ENCODE data around the gene RAB15. TPM values are rescaled to one million over a fixed set of nuclear protein-coding genes. Genes with fewer than 3 reads are reported as not detected.

Gene RAB15
- total and polyA plus RNA-seq, 12 donors, result 8.2 to 94.3 (median 31.6) TPM

- no peak for DNase-seq
- Histone ChIP-seq H3K4me3 (no peak overlapping the region), H3K27ac (peak overlapping the region in 2 of 10 donors; percentile 27 to 33), H3K36me3 (no peaks in the 10 kb centered on the region), H3K4me1 (peaks cover 8 to 36% (median 19%) of the 10 kb centered on the region in 9 donors), H3K27me3 (peaks cover 0 to 2% (median 0%) of the 10 kb centered on the region in 7 donors), H3K9me3 (no peaks in the 10 kb centered on the region)
- ATAC-seq, result no peak
- intact Hi-C loops (cut with DNase I), result loop anchor here in 3 of 10 donors (5.0 to 10.0 kb wide), 3 partner anchors 60 to 190 kb away; partner anchors contain the start of genes FNTB (in 2 of the 3), MAX (in 1 of the 3) and RAB15 (in 1 of the 3)
- 12 to 41% methylated on average over 1 of the region's 1 CpG for WGBS, 2 donors
- TF ChIP-seq CTCF (IDR thresholded peaks at IDR 0.05), result no peak
Measured at GRCh38 chr14:64912261-64912660, 59.9 kb downstream of the RAB15 start.

GRCh38 chr14:64910847-64911495 lies 61.2 kb downstream of the RAB15 start:
- WGBS, 2 donors, result 23 to 26% methylated on average over 3 of the region's 3 CpGs
- intact Hi-C loops (cut with DNase I), result loop anchor here in 3 of 10 donors (5.0 to 10.0 kb wide), 3 partner anchors 61 to 191 kb away; partner anchors contain the start of genes FNTB (in 2 of the 3), MAX (in 1 of the 3) and RAB15 (in 1 of the 3)
- no peak for DNase-seq
- TF ChIP-seq CTCF (IDR thresholded peaks at IDR 0.05), result peak in 8 of 9 donors; percentile 10 to 57 (median 41)
- H3K4me1 ChIP-seq, result peaks cover 8 to 23% (median 11%) of the 10 kb centered on the region in 9 donors
- H3K27ac ChIP-seq, result no peak overlapping the region
- H3K27me3 ChIP-seq, result peaks cover 0 to 2% (median 0%) of the 10 kb centered on the region in 7 donors
- H3K4me3 ChIP-seq, result no peak overlapping the region
- H3K36me3 ChIP-seq, result no peaks in the 10 kb centered on the region
- ATAC-seq, result no peak
- H3K9me3 ChIP-seq, result no peaks in the 10 kb centered on the region

- Histone ChIP-seq H3K27ac (no peak overlapping the region), H3K9me3 (no peaks in the 10 kb centered on the region), H3K27me3 (peaks cover 0 to 2% (median 0%) of the 10 kb centered on the region in 7 donors), H3K36me3 (no peaks in the 10 kb centered on the region), H3K4me3 (no peak overlapping the region), H3K4me1 (no peaks in the 10 kb centered on the region)
- no peak for ATAC-seq
- 68 to 78% methylated on average over 6 of the region's 6 CpGs for WGBS, 2 donors
- no peak for TF ChIP-seq CTCF (IDR thresholded peaks at IDR 0.05)
- intact Hi-C loops (cut with DNase I), result no loop called here
- DNase-seq, result no peak
Measured at GRCh38 chr14:64906022-64906421, 66.1 kb downstream of the RAB15 start.

- Histone ChIP-seq H3K27ac (no peak overlapping the region), H3K36me3 (no peaks in the 10 kb centered on the region), H3K4me1 (no peaks in the 10 kb centered on the region), H3K4me3 (no peak overlapping the region), H3K27me3 (peaks cover 0 to 7% (median 0%) of the 10 kb centered on the region in 7 donors), H3K9me3 (no peaks in the 10 kb centered on the region)
- DNase-seq (no peak), ATAC-seq (no peak)
- 68 to 71% methylated on average over 1 of the region's 1 CpG for WGBS, 2 donors
- TF ChIP-seq CTCF (IDR thresholded peaks at IDR 0.05), result no peak
- intact Hi-C loops (cut with DNase I), result loop anchor here in 2 of 10 donors (10.0 kb wide), 1 partner anchor 225 kb away; no protein-coding TSS in a partner anchor
Measured at GRCh38 chr14:64899958-64900357, 72.2 kb downstream of the RAB15 start.

Other genes starting within 250 kb of the RAB15 start
- gene SPTB, start 92.4 kb downstream of the RAB15 start, total RNA-seq, result 100 to 1,000 TPM in 2 of 10 donors, 10 to 100 TPM in 8; 81.8 to 114 (median 94.8) TPM
- 10 to 100 TPM; 24.0 to 64.7 TPM for gene SPTB, start 92.4 kb downstream of the RAB15 start, polyA plus RNA-seq
- 10 to 100 TPM; 59.2 to 98.8 (median 76.3) TPM for gene CHURC1, start 57.9 kb downstream of the RAB15 start, total RNA-seq
- 10 to 100 TPM; 46.2 to 49.4 TPM for gene CHURC1, start 57.9 kb downstream of the RAB15 start, polyA plus RNA-seq
- not detected for gene GPX2, start 29.6 kb downstream of the RAB15 start, total RNA-seq
- not detected for gene GPX2, start 29.6 kb downstream of the RAB15 start, polyA plus RNA-seq
- 10 to 100 TPM; 14.6 to 20.8 (median 16.9) TPM for gene FNTB, start 14.6 kb upstream of the RAB15 start, total RNA-seq
- gene FNTB, start 14.6 kb upstream of the RAB15 start, polyA plus RNA-seq, result 10 to 100 TPM; 14.6 to 16.2 TPM
- gene MAX, start 130.2 kb upstream of the RAB15 start, total RNA-seq, result 10 to 100 TPM; 54.5 to 95.7 (median 73.7) TPM
- 10 to 100 TPM; 35.7 to 50.0 TPM for gene MAX, start 130.2 kb upstream of the RAB15 start, polyA plus RNA-seq